GM12801 (cell line): ENCODE results near the gene TMEM132D.

Experiments
- TF ChIP-seq, protein P1 (sequence below): IDR thresholded peaks from one replicate; pipeline ENCODE4 v1.5.1; 2011; ENCODE audit warnings: control low read depth; ENCODE audit not compliant: insufficient read length; ENCODE audit errors: extremely low read depth

Gene TMEM132D

DNA sequence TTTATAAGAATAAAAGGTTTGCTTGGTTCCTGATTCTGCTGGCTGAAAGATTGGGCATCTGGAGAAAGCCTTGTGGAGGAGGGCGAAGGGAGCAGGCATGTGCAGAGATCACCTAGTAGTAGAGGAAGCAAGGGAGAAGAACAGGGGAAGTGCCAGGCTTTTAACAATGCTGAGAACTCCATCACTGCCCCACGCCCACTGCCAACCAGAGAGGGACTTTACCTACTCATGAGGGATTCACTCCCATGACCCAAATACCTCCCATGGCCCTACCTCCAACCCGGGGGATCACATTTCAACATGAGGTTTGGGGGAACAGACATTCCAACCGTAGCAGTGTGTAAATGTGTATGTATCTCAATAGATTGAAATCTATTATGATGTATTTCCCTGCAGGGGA lies 690.3 kb downstream of the TMEM132D start:
- TF ChIP-seq, protein P1, sequence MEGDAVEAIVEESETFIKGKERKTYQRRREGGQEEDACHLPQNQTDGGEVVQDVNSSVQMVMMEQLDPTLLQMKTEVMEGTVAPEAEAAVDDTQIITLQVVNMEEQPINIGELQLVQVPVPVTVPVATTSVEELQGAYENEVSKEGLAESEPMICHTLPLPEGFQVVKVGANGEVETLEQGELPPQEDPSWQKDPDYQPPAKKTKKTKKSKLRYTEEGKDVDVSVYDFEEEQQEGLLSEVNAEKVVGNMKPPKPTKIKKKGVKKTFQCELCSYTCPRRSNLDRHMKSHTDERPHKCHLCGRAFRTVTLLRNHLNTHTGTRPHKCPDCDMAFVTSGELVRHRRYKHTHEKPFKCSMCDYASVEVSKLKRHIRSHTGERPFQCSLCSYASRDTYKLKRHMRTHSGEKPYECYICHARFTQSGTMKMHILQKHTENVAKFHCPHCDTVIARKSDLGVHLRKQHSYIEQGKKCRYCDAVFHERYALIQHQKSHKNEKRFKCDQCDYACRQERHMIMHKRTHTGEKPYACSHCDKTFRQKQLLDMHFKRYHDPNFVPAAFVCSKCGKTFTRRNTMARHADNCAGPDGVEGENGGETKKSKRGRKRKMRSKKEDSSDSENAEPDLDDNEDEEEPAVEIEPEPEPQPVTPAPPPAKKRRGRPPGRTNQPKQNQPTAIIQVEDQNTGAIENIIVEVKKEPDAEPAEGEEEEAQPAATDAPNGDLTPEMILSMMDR: no peak

DNA sequence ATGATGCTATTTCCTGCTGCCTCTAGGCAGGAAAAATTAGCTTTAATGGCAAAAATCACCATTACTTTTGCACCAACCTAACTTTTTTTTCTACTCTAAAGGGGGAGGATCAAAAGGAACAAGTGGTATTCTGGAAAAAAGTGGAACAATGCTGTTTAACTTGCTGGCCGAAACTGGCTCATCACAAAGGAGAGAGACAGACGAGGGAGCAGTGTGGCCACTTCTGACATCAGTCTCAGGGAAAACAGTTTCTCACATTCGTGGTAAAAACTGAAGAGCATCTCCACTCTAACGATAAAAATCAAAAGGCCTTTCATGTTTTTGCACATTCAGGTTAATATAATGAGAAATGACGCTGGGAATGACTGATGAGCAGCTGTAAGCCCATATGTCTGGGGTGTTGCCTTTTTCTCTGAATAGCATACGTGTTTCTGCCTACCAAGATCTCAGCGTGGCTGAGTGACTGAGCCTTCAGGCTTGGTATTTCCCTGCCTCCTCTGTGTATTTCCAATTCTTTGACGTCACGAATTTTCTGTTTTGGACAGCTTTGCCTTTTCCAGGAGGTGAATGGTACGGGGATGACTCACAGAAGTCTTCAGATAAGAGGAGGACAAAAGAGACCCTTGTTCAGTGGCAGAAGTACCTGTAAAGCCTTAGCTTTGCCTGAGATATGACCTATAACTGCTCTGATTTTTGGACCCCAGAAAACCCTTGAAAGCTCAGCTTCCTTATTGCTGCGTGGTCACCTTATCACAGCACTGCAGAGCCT lies 691.8 kb downstream of the TMEM132D start:
- TF ChIP-seq, protein P1: no peak

DNA sequence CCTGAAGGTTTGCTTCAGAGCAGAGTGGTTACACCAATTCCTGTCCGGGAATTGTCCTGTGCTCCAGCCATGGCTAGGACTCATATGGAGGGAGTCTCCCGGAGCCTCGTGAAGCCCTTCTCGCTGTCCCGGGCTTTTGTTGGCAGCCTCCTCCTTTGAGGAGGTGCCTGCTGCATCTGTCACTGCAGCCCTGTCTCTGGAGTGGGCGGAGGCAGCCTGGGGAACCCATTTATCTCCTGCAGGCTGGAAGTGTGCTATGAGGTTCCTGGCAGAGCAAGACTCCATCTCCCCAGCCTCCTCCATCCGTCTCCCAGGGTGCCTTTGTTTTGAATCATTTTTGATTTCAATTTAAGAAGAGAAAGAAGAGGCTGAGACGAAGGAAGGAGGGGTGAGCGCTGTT lies 695.3 kb downstream of the TMEM132D start:
- TF ChIP-seq, protein P1: no peak

DNA sequence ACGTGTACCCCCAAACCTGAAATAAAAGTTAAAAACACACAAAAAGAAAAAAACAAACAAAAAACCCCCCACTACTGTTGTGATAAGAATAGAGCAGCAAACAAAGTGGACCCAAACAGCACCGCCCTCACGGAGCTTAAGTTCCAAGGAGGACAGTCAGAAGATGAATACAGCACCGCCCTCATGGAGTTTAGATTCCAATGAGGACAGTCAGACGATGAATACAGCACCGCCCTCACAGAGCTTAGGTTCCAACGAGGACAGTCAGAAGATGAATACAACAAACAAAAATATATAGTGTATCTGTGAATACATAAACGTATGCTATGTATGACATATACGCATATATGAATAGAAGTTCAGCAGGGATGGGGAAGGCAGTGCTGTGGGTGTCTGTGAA lies 696.7 kb downstream of the TMEM132D start:
- TF ChIP-seq, protein P1: no peak

DNA sequence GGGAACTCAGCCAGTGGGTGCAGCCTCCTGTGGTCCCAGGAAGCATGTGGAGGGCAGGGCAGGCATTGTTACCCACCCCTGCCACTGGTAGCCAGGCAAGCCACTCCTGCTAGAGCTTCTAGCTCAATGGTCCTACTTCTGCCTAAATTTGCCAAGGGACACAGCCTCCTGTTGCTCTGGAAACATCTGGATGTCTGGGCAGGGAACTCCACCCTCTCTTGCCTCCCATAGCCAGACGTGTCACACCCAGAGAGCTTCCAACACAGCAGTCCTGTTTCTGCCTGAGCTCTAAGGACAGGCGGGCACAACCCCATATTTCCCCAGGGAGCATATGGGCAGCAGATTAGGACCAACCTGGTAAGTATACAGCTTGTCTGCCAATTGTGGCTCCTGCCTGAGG lies 700.4 kb downstream of the TMEM132D start:
- TF ChIP-seq, protein P1: no peak

DNA sequence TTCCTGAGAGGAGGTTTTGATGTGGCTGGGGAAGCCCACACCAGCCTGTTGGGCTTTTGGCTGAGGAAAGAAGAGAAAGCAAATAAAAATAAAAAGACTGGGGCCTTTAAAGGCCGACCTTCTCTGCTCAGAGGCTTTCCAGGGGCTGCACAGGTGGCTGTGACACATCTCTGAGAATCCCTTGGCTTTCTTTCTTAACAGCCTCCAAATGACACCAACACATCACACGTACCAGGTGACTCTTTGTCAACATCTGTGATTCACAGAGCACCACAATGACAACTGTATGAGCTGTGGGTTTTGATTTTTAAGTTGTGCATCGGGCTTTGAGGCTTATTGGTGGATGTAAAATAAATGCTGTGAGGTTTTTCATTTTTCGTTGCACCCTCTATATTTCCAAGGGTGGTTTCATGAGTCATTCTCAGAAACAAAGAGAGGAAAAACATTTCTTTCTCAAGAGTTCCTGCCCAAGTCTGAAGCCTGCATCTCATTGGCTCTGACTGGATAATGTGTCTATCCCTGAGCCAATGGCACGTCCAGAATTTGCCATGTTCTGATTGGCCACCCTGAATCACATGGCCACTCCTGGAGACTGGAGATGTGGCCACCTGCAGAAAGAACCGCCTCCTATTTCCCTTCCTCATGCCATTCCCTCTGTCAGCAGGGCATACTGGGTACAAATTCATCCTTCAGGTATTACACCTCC lies 701.6 kb downstream of the TMEM132D start:
- TF ChIP-seq, protein P1: no peak

DNA sequence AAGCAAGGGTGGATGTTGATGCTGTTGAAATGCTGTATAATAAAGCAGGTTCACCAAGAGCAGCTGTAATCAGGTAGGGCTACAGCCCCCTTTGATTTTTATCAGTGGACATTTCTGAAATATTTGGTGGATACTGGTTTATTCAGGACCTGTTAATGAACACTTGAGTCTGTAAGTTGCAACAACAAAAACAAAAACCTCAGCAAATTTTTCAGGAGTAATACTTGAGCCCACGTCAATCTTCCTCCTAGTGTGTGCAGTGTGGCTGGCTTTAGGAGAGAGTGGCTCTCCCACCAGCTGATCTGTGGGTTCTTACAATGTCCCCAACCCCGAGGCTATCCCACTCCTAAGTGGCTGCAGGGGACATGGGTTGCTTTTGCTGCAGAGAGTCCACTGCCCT lies 702.8 kb downstream of the TMEM132D start:
- TF ChIP-seq, protein P1: no peak
